ENCODE measurements around the gene ZNF24. TPM values are rescaled to one million over a fixed set of nuclear protein-coding genes. Genes with fewer than 3 reads are reported as not detected.

Gene ZNF24
- total RNA-seq, 1 experiment from 2014 or later: 54.7 TPM

GRCh38 chr18:35348001-35348400 lies 3.8 kb upstream of the ZNF24 start:
- ChIA-PET POLR2A (no interaction called here), RAD21 (ENCODE audit: low non-redundant PET in 1 of 2, low total read pairs in 2 of 2, uncharacterized antibody in 2 of 2, unreplicated experiment in 2 of 2) (no interaction called here), CTCF (no interaction called here)
- DNase-seq (ENCODE audit: low read depth, low spot score) (no peak), ATAC-seq (no peak)
- Histone ChIP-seq H3K36me3 (ENCODE audit: control insufficient read depth in 1 of 2, insufficient read depth in 2 of 2, low read length in 2 of 2) (no peaks in the 10 kb centered on the region), H3K9ac (ENCODE audit: low read length) (no peak overlapping the region), H3K4me1 (ENCODE audit: control insufficient read depth in 1 of 2, insufficient read depth in 2 of 2, low read length in 2 of 2) (peaks cover 9 to 14% of the 10 kb centered on the region in 2 experiments; a peak in 3 of 4 replicates), H3K27me3 (ENCODE audit: insufficient read depth, low read length) (no peaks in the 10 kb centered on the region), H3K79me2 (ENCODE audit: insufficient read depth, low read length) (peaks cover 12% of the 10 kb centered on the region), H2AFZ (ENCODE audit: low read depth, low read length, poor library complexity, severe bottlenecking) (no peak overlapping the region), H3K4me2 (ENCODE audit: low read length) (no peak overlapping the region), H3K27ac (ENCODE audit: low read depth, low read length) (no peak overlapping the region), H4K20me1 (ENCODE audit: insufficient read depth) (peaks cover 7% of the 10 kb centered on the region; the same call in 1 of the 2 replicates), H3K9me3 (ENCODE audit: control insufficient read depth in 1 of 2, insufficient read depth in 1 of 2, low read depth in 1 of 2, low read length in 2 of 2) (peaks cover 0 to 8% of the 10 kb centered on the region in 2 experiments; a peak in 2 of 4 replicates), H3K9me2 (ENCODE audit: insufficient read depth) (no peaks in the 10 kb centered on the region), H3K4me3 (replicated peaks in 1 of 2; ENCODE audit: low read depth in 1 of 2, low read length in 2 of 2) (no peak overlapping the region)
- no TSS peak for BruUV-seq (replicated peaks)
- intact Hi-C loops (cut with micrococcal nuclease): loop anchor here (5.0 to 10.0 kb wide), 2 partner anchors 111 to 483 kb away; no protein-coding TSS in a partner anchor
- TF ChIP-seq ZFX (IDR thresholded peaks at IDR 0.05): no peak
- no peak for TF ChIP-seq CTCF (IDR thresholded peaks at IDR 0.05 in 2 of 3, conservative IDR thresholded peaks at IDR 0.05 in 1 of 3; ENCODE audit: borderline replicate concordance in 1 of 3, insufficient read depth in 1 of 3, low read depth in 2 of 3, low read length in 2 of 3)
- TF ChIP-seq POLR2A (IDR thresholded peaks at IDR 0.05; ENCODE audit: borderline replicate concordance, extremely low read depth, insufficient read depth, insufficient read length): no peak

- no peak for TF ChIP-seq FOSL1 (IDR thresholded peaks at IDR 0.05; ENCODE audit: low read depth)
- no peak for TF ChIP-seq CEBPB (IDR thresholded peaks at IDR 0.05; ENCODE audit: low read depth)
- no peak for TF ChIP-seq SIN3A (IDR thresholded peaks at IDR 0.05; ENCODE audit: low read depth)
- no peak for TF ChIP-seq CBX3 (IDR thresholded peaks at IDR 0.05; ENCODE audit: low read depth)
- TF ChIP-seq CTCF (IDR thresholded peaks at IDR 0.05 in 2 of 3, conservative IDR thresholded peaks at IDR 0.05 in 1 of 3; ENCODE audit: borderline replicate concordance in 1 of 3, insufficient read depth in 1 of 3, low read depth in 2 of 3, low read length in 2 of 3): no peak
- no peak for TF ChIP-seq POLR2A (IDR thresholded peaks at IDR 0.05; ENCODE audit: borderline replicate concordance, extremely low read depth, insufficient read depth, insufficient read length)
- no peak for TF ChIP-seq EGR1 (IDR thresholded peaks at IDR 0.05; ENCODE audit: low read depth)
- TF ChIP-seq RAD21 (IDR thresholded peaks at IDR 0.05; ENCODE audit: low read depth): no peak
- no peak for TF ChIP-seq JUND (IDR thresholded peaks at IDR 0.05)
- TF ChIP-seq SRF (IDR thresholded peaks at IDR 0.05; ENCODE audit: low read depth): no peak
- no peak for ATAC-seq
- DNase-seq (ENCODE audit: low read depth, low spot score): no peak
- Histone ChIP-seq H3K9me3 (ENCODE audit: control insufficient read depth in 1 of 2, insufficient read depth in 1 of 2, low read depth in 1 of 2, low read length in 2 of 2) (no peaks in the 10 kb centered on the region), H3K9me2 (ENCODE audit: insufficient read depth) (no peaks in the 10 kb centered on the region), H3K79me2 (ENCODE audit: insufficient read depth, low read length) (peaks cover 33% of the 10 kb centered on the region), H3K4me2 (ENCODE audit: low read length) (no peak overlapping the region), H3K4me3 (replicated peaks in 1 of 2; ENCODE audit: low read depth in 1 of 2, low read length in 2 of 2) (no peak overlapping the region), H3K4me1 (ENCODE audit: control insufficient read depth in 1 of 2, insufficient read depth in 2 of 2, low read length in 2 of 2) (peaks cover 11 to 16% of the 10 kb centered on the region in 2 experiments; a peak in 3 of 4 replicates), H3K27me3 (ENCODE audit: insufficient read depth, low read length) (no peaks in the 10 kb centered on the region), H4K20me1 (ENCODE audit: insufficient read depth) (peaks cover 9% of the 10 kb centered on the region; the same call in 1 of the 2 replicates), H3K9ac (ENCODE audit: low read length) (no peak overlapping the region), H3K27ac (ENCODE audit: low read depth, low read length) (no peak overlapping the region), H2AFZ (ENCODE audit: low read depth, low read length, poor library complexity, severe bottlenecking) (no peak overlapping the region), H3K36me3 (ENCODE audit: control insufficient read depth in 1 of 2, insufficient read depth in 2 of 2, low read length in 2 of 2) (0 out of 4 replicates have a peak, but pooled peaks cover 0 to 3% of the 10 kb centered on the region in 2 experiments)
- intact Hi-C loops (cut with micrococcal nuclease): loop anchor here (5.0 to 10.0 kb wide), 2 partner anchors 109 to 481 kb away; no protein-coding TSS in a partner anchor
- no TSS peak for BruUV-seq (replicated peaks)
- CTCF ChIA-PET: interaction anchor here (1.3 kb wide), 1 partner anchor 9 kb away, joined by 3 read pairs; no protein-coding TSS in a partner anchor
- POLR2A ChIA-PET: interaction anchor here (1.5 kb wide), 1 partner anchor 9 kb away, joined by 5 read pairs; no protein-coding TSS in a partner anchor
- RAD21 ChIA-PET (ENCODE audit: low non-redundant PET in 1 of 2, low total read pairs in 2 of 2, uncharacterized antibody in 2 of 2, unreplicated experiment in 2 of 2): no interaction called here
These were observed 1.7 kb upstream of the ZNF24 start for GRCh38 chr18:35345950-35346349.

Measured in HCT116 (cell line).